IPS-11a (cell line): ENCODE results near the gene BHLHE40.

Experiments
- H3K4me3 ChIP-seq: one replicate; pipeline ENCODE4 v1.5.1; 2013; ENCODE audit warnings: low read depth, low read length, control low read depth

Gene BHLHE40

DNA sequence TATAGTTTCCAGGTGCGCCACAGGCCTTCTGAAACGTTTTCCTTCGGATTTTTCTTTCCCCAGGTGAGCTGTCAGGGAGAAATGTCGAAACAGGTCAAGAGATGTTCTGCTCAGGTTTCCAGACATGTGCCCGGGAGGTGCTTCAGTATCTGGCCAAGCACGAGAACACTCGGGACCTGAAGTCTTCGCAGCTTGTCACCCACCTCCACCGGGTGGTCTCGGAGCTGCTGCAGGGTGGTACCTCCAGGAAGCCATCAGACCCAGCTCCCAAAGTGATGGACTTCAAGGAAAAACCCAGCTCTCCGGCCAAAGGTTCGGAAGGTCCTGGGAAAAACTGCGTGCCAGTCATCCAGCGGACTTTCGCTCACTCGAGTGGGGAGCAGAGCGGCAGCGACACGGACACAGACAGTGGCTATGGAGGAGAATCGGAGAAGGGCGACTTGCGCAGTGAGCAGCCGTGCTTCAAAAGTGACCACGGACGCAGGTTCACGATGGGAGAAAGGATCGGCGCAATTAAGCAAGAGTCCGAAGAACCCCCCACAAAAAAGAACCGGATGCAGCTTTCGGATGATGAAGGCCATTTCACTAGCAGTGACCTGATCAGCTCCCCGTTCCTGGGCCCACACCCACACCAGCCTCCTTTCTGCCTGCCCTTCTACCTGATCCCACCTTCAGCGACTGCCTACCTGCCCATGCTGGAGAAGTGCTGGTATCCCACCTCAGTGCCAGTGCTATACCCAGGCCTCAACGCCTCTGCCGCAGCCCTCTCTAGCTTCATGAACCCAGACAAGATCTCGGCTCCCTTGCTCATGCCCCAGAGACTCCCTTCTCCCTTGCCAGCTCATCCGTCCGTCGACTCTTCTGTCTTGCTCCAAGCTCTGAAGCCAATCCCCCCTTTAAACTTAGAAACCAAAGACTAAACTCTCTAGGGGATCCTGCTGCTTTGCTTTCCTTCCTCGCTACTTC, 3.8 kb downstream of the BHLHE40 start:
- H3K4me3 ChIP-seq, result no peak overlapping the region

DNA sequence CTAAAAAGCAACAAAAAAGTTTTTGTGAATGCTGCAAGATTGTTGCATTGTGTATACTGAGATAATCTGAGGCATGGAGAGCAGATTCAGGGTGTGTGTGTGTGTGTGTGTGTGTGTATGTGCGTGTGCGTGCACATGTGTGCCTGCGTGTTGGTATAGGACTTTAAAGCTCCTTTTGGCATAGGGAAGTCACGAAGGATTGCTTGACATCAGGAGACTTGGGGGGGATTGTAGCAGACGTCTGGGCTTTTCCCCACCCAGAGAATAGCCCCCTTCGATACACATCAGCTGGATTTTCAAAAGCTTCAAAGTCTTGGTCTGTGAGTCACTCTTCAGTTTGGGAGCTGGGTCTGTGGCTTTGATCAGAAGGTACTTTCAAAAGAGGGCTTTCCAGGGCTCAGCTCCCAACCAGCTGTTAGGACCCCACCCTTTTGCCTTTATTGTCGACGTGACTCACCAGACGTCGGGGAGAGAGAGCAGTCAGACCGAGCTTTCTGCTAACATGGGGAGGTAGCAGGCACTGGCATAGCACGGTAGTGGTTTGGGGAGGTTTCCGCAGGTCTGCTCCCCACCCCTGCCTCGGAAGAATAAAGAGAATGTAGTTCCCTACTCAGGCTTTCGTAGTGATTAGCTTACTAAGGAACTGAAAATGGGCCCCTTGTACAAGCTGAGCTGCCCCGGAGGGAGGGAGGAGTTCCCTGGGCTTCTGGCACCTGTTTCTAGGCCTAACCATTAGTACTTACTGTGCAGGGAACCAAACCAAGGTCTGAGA, 4.7 kb downstream of the BHLHE40 start:
- H3K4me3 ChIP-seq, result no peak overlapping the region

DNA sequence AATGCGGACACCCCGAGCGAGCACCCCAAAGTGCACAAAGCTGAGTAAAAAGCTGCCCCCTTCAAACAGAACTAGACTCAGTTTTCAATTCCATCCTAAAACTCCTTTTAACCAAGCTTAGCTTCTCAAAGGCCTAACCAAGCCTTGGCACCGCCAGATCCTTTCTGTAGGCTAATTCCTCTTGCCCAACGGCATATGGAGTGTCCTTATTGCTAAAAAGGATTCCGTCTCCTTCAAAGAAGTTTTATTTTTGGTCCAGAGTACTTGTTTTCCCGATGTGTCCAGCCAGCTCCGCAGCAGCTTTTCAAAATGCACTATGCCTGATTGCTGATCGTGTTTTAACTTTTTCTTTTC, 5.3 kb downstream of the BHLHE40 start:
- no peak overlapping the region for H3K4me3 ChIP-seq

DNA sequence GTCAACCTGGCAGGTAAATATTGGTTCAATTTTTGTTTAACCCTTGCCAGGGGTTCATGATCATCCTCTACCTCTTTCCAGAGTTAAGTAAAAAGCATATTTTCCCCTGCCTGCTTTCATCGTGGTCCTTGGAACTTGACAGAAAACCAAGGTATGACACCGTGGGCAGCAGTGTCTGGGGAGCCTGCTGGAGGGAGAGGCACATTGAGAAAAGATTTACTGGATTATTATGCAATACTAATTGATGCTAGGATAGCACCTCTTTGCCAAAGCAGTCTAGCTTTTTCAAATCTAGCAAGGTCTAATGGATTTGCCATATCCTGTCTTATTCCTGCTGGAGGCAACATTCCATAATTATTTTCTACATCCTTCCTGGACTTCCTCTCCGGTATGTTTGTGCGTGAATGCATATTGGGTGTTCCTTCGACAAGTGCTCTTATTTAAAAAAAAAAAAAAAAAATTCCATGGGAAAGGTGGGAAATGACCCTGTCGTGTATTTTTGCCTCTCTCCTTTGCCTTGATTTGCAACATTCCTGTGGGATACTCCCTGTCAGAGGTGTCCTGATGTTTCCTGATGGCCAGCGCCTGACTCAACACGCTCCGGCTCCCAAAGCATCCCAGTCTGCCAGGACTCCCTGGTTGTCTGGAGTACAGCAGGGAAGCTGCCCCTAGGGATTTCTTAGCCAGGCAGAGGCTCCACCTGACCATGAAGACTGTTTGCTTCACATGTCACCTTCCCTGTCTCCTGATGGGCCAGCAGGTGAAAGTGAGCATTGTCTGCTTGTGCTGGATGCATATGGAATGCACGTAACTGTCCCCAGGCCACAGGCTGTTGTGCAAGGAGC, 6.3 kb downstream of the BHLHE40 start:
- H3K4me3 ChIP-seq, result no peak overlapping the region

DNA sequence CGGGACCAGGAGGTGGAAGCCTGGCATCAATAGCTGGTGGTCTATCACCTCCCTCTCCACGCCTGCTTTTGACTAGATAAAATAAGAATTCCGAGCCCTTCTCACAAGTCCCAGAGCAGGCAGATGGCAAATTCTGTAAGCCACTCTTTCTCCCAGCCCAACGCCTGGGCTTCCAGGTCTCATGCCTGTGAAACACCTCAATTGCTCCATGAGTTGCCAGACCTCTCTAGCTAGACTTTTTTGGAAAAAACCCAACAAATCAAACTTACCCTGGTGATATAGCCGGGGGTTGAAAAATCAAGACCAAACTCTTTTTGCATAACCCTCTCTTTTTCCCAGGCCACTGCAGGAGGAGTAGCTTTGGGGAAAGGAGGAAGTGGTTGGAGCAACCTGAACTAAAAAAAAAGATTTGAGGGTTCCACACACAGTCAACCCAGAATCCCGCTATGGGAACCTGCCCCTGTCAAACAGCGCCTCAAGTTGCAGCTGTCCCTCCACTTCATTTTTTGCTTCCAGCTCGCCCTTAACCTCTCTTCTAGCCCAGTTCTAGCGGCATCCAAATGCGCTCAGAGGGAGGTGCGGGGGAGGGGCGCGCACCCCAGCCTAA, 7.0 kb downstream of the BHLHE40 start:
- H3K4me3 ChIP-seq, result peak overlapping the region; percentile 47

DNA sequence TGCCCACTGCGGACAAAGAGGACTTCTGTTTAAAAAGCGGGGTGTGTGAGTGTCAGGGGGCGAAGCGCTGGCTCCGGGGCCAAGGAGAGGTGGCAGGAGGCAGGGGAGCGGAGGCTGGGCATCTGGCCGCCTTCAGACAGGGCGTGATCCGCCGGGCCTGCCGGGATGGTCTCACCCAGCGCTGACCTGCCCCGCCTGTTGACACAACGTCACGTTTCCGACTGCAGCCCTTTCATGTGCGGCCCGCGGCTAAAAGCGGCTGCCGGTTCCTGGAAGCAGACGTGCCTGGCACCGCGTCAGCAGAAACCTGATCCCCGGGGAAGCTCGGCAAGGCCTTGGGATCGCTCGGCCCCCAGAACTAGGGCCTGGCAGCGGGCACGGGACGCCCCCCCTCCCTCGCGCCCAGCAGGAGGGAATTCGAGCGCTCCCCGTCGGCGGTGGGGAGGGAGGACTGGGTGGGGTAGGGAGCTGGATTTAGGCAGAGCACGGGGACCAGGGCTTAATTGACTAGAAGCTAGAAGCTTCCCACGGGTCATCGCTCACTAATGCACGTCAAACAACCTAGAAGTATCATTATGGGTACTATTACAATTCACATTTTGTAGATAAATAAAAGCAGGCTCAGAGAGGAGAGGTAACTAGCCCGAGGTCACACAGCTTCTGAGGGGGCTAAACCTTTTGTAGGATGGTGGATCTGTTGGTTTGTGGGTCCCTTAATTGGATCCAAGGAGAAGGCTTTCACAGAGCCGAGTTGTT, 7.7 kb downstream of the BHLHE40 start:
- peak overlapping the region; percentile 47 for H3K4me3 ChIP-seq

DNA sequence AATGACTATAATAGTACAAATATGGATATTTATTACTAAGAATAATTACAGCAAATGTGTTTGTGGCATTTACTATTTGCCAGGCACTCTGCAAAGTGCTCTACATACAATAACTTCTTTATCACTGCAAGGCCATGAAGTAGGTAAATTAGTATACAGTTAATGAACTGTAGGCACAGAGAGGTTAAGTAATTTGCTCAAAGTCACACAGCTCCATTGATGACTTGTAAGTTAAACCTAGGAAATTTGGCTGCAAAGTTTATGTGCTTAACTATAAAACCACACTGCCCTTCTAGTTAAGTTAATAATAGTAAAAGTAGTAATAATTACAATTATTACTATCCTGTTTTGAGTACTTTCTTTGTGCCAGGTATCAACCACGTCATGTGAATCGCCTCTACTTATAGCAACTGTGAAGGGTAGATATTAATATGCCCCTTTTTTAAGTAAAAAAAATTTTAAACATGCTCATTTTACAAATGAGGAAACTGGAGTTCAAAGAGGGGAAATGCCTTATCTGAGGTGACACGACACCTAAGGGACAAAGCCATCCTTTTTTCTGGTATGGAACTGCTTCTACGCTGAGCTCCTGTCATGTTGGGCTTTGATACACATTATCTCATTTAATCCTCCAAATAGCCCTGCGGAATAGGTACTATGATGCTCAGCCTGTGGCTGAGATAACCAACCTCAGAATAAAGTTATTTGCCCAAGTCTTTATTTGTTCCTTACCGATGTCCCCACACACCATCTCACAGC, 8.5 kb downstream of the BHLHE40 start:
- peak overlapping the region; percentile 35 for H3K4me3 ChIP-seq

DNA sequence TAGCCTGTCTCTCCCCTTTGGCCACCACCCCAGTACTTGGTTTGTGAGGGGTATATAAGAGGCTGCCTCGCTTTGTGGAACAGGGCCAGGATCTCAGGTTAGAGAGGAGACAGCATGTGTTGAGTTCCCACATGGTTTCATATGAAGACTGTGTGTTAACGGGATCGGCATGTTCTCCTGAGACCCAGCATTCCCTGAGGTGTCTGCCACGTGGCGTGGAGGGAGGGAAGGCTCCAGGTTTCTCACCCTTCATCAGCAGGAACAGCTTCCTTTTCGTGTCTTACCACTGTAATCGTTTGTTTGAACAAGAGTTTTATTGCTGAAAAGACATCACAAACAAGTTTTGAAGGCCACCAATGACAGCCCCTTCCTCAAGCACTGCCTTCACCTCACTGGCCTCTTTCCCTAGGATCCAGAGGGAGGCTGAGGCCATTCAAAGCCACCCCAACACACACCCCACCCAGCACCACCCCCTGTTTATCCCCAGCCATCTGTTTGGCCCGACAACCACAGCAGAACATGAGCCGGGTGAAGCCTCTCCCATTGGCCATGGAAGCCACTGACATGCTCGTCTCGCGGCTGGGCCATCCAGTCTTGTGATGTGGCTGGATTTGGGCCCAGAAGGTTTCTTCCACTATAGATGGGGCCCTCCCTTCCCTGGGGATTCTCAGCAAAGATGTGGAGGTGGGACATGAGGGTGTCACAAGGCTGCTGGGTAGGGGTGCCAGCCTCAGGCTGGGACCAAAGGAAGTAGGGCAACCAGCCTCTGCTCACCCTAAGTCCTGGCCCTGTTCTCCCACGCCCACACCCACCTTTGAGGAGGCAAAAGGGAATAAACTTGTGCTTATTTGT, 10.0 kb downstream of the BHLHE40 start:
- no peak overlapping the region for H3K4me3 ChIP-seq

DNA sequence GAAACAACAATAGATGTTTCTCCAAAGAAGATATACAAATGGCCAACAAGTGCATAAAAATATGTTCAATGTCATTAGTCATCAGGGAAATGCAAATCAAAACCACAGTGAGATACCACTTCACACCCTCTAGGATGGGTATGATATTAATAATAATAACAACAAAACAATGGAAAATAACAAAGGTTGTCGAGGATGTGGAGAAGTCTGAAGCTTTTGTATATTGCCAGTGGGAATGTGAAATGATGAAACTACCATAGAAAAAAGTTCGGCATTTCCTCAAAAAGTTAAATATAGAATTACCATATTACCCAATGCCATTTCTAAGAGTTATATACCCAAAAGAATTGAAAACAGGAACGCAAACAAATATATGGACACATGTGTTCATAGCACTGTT, 10.8 kb downstream of the BHLHE40 start:
- H3K4me3 ChIP-seq, result no peak overlapping the region

DNA sequence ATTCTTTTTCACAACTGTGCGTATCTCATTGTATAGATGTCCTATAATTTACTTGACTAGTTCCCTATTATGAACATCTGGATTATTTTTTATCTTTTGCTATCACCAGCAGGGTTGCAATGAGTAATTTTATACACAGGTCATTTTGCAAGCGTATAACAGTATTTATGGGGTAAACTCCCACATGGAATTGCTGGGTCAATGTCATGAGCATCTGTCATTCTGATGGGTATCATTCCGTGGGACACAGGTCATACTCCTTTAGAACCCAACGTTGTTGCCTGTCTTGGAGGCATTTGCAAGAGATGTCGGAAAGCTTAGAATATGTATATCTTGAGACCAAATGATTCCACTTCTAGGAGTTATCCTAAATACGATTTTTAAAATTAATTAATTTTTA, 12.9 kb downstream of the BHLHE40 start:
- H3K4me3 ChIP-seq, result no peak overlapping the region

DNA sequence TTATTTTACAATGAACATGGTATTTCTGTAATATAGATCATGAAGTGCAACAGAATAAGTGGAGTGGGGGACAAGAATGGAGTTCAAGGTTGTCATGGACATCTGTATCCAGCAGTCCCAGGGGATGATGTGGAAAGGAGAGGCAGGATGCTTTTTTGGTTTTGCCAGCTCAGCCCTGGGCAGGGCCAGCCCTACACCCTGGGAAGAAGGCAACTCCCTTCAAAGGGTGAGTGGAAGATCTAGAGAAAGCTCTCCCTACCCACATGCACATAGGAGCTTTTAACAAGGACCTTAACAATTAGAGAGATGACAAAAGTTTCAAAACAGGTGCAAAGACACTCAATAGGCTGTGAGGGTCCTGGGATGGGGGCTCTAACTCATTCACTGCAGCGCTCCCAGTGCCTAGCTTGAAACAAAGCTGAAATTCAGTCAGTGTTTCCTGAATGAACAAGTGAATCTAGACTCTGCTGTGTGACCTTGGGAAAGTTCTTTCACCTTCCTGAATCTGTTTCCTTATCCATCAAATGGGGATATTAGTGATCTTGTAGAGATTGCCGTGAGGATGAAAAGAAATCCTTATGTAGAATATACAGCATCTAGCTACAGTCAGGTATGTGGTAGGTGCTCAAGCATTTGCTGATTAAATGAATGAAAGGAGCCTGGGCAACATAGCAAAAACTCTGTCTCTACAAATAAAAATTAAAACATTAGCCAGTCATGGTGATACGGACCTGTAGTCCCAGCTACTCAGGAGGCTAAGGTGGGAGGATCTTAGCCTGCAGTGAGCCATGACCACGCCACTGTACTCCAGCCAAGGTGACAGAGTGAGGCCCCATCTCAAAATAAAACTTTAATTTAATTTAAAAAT, 14.3 kb downstream of the BHLHE40 start:
- no peak overlapping the region for H3K4me3 ChIP-seq

DNA sequence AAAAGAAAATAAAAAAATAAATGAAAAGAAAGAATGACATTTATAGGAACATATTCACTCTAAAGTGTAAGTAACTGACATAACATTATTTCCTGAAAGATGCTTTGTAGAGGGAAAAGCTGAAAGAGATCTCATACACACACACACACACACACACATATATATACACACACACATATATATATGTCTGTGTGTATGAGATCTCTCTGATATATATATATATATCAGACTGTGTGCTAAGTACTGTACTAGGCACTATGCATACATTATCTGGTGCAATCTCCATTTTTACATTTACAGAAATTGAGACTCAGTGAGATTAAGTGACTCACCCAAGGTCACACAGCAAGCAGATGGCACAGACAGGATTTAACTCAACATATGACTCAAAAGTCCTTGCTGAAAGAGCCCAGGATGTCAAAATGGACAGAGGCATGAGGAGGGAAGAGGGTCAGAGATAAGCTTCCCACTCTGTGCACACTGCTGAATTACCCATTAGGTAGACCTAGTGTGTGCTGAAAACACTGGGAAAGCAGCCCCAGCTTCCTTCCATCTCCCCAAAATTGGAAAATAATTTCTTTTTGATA, 15.0 kb downstream of the BHLHE40 start:
- H3K4me3 ChIP-seq, result no peak overlapping the region

DNA sequence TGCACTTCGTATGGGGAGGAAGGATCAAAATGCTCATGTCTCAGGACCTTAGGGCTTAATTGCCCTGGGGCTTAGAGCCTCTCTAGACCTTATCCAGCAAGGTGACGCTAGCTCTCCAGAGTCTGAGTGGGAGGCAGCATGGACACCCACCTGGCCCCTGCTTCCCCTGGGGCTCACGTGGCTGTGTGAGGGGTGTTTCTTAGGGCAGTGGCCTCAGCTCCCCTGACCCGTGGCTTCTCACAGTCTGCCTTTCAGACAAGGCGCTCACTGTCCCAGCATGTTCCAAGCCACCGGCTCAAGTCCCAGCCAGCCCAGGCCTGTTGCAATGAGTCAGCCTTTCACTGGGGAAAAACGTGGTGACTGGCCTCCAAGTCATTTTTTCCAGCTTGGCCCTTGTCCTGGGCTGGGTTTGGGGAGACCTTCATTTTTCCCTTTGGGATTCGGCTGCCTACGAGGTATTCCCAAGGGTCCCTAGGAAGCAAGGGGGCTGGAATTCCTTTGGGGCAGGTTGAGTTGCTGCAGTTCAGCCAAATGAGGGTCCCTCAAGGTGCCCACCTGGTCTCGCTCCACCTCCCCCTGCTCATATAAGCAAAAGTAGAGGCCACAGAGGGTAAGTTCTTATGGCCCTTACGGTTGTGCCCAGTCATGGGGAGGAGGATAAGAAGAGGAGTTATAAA, 15.7 kb downstream of the BHLHE40 start:
- no peak overlapping the region for H3K4me3 ChIP-seq

DNA sequence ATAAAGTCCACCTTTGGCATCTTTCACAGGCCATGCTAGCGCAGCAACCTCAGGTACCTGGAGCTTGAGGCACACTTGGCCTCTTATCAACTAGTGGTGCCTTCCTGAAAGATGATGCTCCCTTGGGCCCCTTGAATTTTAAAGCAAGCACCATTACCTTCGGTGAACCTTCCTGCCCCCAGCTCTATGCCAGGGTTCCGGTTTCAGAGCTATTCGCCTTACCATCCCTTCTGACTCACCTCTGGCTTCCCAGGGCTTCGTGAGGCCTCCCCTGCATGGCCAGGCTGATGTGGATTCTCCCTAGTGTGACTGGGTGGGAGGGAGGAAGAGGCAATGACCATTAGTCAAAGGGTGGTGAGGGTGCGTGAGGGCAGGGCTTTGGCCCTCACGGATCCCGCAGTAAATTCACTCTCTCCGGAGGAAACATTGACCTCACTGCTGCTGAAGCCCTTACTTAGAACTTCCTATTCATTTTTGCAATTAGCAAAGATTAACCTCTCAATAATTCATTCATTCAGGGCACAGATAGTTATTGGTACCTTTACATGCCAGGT, 16.3 kb downstream of the BHLHE40 start:
- H3K4me3 ChIP-seq, result no peak overlapping the region

DNA sequence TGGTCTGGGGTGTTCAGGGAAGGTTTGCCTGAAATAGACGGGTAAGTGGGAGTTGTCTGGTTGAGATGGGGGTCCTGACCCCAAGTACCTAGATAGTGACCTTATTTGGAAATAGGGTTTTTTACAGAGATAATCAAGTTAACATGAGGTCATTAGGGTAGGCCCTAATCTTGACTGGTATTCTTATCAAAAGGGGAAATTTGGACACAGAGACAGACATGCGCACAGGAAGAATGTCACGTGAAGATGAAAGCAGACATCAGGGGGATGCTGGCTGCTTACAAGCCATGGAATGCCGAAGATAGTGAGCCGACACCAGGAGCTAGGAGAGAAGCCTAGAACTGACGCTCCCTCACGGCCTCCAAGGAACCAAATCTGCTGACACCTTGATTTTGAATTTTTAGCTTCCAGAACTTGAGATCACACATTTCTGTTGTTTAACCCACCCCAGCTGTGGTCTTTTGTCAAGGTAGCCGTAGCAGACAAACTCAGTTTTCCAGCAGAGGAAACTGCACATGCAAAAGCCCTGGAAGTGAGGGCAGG, 17.1 kb downstream of the BHLHE40 start:
- no peak overlapping the region for H3K4me3 ChIP-seq

DNA sequence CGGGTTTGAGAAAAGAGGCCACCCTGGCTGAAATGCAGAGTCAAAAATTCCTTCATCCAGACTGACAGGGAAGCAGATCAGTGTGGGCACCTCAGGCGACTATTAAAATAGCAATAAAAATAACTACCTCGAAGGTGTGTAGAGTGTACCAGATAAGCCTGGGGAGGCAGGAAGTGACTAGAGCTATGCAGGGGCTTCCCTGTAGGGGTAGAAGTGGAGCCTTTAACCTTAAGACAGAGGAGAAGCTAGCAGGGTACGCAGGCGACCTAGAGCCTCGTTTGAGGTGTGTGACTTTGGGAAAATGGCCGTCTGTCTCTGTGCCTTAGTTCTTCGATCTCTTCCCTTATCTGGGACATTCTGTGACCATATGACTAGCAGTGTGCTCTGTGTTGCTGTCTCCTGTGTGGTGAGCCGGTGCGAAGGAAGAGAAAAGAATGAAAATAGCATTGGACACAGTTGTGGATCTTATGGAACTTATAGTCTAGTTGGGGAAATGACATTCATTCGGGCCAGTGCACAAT, 17.6 kb downstream of the BHLHE40 start:
- H3K4me3 ChIP-seq, result no peak overlapping the region
